Measurements from ENCODE around the gene CD207. TPM values are rescaled to one million over a fixed set of nuclear protein-coding genes. Genes with fewer than 3 reads are reported as not detected.

CD207 gene
- total RNA-seq, 1 donor from 2014 or later: not detected

DNA sequence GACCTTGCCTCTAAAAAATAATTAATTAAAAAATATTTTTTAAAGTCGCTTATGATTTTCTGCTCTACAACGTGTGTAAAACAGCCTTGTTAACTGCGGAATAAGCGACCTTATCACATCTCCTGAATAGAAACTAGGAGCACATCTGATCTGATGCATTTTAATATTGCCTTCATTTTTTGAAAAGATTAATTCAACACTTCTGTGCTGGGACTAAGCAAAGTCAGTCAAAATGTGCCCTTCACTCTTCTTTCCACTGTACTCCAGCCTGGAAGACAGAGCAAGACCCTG, 27.8 kb downstream of the CD207 start:
- DNase-seq (ENCODE audit: low spot score in 2 of 2, unreplicated experiment in 2 of 2): no peak
- H3K27ac Mint-ChIP-seq: no peak overlapping the region
- TF ChIP-seq, protein P1, sequence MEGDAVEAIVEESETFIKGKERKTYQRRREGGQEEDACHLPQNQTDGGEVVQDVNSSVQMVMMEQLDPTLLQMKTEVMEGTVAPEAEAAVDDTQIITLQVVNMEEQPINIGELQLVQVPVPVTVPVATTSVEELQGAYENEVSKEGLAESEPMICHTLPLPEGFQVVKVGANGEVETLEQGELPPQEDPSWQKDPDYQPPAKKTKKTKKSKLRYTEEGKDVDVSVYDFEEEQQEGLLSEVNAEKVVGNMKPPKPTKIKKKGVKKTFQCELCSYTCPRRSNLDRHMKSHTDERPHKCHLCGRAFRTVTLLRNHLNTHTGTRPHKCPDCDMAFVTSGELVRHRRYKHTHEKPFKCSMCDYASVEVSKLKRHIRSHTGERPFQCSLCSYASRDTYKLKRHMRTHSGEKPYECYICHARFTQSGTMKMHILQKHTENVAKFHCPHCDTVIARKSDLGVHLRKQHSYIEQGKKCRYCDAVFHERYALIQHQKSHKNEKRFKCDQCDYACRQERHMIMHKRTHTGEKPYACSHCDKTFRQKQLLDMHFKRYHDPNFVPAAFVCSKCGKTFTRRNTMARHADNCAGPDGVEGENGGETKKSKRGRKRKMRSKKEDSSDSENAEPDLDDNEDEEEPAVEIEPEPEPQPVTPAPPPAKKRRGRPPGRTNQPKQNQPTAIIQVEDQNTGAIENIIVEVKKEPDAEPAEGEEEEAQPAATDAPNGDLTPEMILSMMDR (IDR thresholded peaks at IDR 0.05; ENCODE audit: unreplicated experiment): no peak
- H3K4me3 Mint-ChIP-seq: no peak overlapping the region
- H3K4me1 Mint-ChIP-seq: no peaks in the 10 kb centered on the region
- peaks cover 70% of the 10 kb centered on the region for H3K27me3 Mint-ChIP-seq (ENCODE audit: low read depth)
- H3K36me3 Mint-ChIP-seq: no peaks in the 10 kb centered on the region
- no peaks in the 10 kb centered on the region for H3K9me3 Mint-ChIP-seq

DNA sequence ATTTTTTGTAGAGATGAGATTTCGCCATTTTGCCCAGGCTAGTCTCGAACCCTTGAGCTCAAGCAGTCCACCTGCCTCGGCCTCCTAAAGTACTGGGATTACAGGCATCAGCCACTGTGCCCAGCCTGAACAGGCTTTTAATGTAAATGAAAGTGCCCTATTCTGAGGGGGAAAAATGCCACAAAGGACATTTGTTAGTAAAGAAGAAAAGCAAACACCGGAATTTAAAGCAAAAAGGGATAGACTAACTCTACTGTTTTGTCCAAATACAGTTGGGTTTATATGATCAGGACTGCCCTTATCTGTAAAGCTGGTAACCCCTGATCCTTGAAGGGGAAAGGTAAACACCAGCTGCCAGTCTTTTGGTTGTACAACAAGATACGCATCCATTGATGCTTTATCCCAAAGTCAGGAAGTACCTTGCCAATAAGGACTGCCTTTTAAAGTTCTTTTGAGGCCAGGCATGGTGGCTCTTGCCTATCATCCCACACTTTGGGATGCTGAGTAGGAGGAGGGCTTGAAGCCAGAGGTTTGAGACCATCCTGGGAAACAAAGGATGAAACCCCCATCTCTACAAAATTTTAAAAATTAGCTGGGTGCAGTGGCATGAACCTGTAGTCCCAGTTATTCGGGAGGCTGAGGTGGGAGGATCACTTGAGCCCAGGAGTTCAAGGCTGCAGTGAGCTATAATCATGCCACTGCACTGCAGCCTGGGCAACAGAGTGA, 28.4 kb downstream of the CD207 start:
- no peaks in the 10 kb centered on the region for H3K4me1 Mint-ChIP-seq
- H3K27me3 Mint-ChIP-seq (ENCODE audit: low read depth): peaks cover 70% of the 10 kb centered on the region
- H3K4me3 Mint-ChIP-seq: no peak overlapping the region
- TF ChIP-seq, protein P1 (IDR thresholded peaks at IDR 0.05; ENCODE audit: unreplicated experiment): no peak
- DNase-seq (ENCODE audit: low spot score in 2 of 2, unreplicated experiment in 2 of 2): no peak
- no peak overlapping the region for H3K27ac Mint-ChIP-seq
- H3K9me3 Mint-ChIP-seq: no peaks in the 10 kb centered on the region
- H3K36me3 Mint-ChIP-seq: no peaks in the 10 kb centered on the region

DNA sequence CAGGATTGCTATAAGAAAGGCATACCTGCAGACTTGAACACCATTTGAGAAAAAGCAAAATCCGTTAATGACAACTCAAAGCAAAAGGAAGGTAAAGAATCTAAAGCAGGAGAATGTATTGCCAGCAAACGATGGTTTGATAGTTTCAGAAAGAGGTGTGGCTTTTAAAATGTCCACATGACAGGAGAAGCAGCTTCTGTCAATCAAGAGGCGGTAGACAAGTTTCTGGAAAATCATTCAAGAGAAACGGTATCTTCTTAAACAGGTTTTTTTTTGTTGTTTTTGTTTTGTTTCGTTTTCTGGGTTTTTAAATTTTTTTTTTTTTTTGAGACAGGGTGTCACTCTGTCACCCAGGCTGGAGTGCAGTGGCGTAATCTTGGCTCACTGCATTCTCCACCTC, 29.0 kb downstream of the CD207 start:
- Mint-ChIP-seq H3K27ac (no peak overlapping the region), H3K36me3 (no peaks in the 10 kb centered on the region), H3K9me3 (no peaks in the 10 kb centered on the region), H3K4me3 (no peak overlapping the region), H3K4me1 (no peaks in the 10 kb centered on the region), H3K27me3 (ENCODE audit: low read depth) (peaks cover 71% of the 10 kb centered on the region)
- TF ChIP-seq, protein P1 (IDR thresholded peaks at IDR 0.05; ENCODE audit: unreplicated experiment): no peak
- no peak for DNase-seq (ENCODE audit: low spot score in 2 of 2, unreplicated experiment in 2 of 2)

DNA sequence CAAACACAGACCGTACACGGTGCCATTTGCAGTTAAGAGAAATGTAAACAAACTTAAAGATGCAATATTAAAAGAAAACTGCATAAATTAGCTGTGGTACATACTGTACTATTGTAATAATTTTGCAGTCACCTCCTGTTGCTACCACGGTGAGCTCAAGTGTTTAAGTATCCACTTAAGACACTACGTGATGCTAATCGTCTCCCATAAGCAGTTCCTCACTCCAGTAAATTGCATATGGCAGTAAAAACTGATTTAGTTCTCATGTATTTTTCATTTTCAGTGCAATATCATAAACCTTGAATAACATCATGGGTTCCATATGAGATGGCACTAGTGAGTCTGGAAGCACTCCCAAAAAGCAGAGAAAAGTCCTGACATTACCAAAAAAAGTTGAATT, 29.6 kb downstream of the CD207 start:
- no peak for DNase-seq (ENCODE audit: low spot score in 2 of 2, unreplicated experiment in 2 of 2)
- H3K4me3 Mint-ChIP-seq: no peak overlapping the region
- H3K27me3 Mint-ChIP-seq (ENCODE audit: low read depth): peaks cover 72% of the 10 kb centered on the region
- no peaks in the 10 kb centered on the region for H3K9me3 Mint-ChIP-seq
- no peaks in the 10 kb centered on the region for H3K36me3 Mint-ChIP-seq
- TF ChIP-seq, protein P1 (IDR thresholded peaks at IDR 0.05; ENCODE audit: unreplicated experiment): no peak
- no peak overlapping the region for H3K27ac Mint-ChIP-seq
- H3K4me1 Mint-ChIP-seq: no peaks in the 10 kb centered on the region

DNA sequence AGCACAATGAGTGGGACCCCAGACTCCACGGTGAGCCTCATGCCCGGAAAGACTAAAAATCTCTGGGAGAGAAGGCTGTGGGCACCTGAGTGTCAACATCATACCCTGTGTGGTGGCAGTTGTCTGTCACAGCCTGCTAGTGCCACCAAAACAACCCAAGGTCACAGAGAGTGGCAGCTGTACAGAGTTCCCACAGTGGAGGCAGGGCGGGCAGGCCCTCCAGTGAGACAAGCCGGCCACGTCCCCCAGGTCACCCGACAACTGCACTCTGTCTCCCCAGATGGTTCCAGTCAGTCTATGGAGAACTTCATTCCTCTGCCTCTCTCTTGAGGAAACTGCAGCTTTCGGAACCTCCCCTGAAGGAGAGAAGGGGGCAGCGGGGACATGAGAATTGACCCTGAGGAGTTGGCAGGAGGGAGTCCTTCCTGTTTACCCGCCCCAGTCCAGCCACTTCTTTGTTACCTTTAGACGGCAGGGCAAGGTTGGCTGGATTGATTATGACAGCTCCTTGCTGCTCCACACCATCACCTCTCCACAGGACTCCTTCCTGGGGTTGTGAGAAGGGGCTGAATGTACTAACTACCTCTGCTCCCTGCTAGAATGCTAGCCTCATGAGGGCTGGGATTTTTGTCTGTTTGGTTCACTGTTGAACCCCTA, 33.9 kb downstream of the CD207 start:
- DNase-seq (ENCODE audit: low spot score in 2 of 2, unreplicated experiment in 2 of 2): no peak
- Mint-ChIP-seq H3K36me3 (no peaks in the 10 kb centered on the region), H3K4me3 (no peak overlapping the region), H3K27ac (no peak overlapping the region), H3K9me3 (peaks cover 14% of the 10 kb centered on the region), H3K4me1 (no peaks in the 10 kb centered on the region), H3K27me3 (ENCODE audit: low read depth) (peaks cover 81% of the 10 kb centered on the region)
- TF ChIP-seq, protein P1 (IDR thresholded peaks at IDR 0.05; ENCODE audit: unreplicated experiment): no peak

Measured in mesothelial cell of epicardium (in vitro differentiated cells).